Astrocyte of the cerebellum (primary cell): ENCODE data around the gene SLC6A12.

Experiments used
- DNase-seq: peaks from one replicate; pipeline ENCODE4 v3.0.0-alpha.2; 2011; ENCODE audit warnings: low read depth
- H3K4me3 ChIP-seq: 2 replicates; pipeline ENCODE4 v1.5.1; 2011; ENCODE audit warnings: mild to moderate bottlenecking, low read depth, low read length, moderate library complexity
- in situ Hi-C: cut with HindIII; loops from 2 replicates; pipeline ENCODE4 v1.10.0; 2017; ENCODE audit warnings: low sequenced_read_pairs
- TF ChIP-seq, protein P1 (sequence below): IDR thresholded peaks from 2 replicates; pipeline ENCODE4 v1.5.1; 2012; ENCODE audit warnings: low read length, low read depth, moderate library complexity, mild to moderate bottlenecking; ENCODE audit errors: missing control alignments

The SLC6A12 gene

DNA sequence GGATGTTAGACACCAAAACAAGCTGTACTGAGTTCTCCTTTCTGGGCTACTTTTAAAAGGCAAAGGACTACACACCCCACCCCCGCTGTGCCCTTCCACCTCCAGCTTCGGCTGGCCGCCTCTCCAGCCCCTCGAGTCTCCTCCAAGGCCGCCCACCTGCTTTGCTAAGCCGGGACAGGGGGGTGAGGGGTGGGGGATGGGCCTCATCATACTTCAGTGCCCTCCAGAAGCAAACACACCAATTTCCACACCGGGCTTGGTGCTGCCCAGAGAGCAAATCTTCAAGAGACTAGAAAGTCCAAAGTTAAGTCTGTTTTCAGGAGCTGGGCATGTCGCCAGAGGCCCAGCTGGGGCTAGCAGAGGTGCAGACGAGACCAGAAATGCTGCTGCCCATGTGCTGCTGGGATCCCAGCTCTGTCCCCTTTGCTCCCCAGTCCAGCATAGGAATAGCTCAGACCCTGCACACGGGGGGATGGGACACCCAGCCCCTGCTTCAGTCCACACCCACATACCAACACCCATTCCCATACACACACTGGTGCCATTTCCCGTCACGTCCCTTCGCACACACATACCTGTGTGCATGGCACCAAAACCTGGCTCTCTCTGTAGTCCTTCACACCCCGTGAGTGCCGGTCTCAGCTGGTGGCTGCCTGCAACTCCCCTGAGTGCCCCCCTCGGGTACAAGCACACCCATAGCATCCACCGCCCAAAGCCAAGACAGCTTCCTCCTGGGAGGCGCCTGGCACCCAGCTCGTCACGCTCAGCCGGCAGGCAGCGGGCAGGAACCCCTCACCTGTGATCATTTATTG, 1.0 kb downstream of the SLC6A12 start:
- no peak overlapping the region for H3K4me3 ChIP-seq
- DNase-seq, result no peak
- in situ Hi-C loops, result no loop called here
- TF ChIP-seq, protein P1, sequence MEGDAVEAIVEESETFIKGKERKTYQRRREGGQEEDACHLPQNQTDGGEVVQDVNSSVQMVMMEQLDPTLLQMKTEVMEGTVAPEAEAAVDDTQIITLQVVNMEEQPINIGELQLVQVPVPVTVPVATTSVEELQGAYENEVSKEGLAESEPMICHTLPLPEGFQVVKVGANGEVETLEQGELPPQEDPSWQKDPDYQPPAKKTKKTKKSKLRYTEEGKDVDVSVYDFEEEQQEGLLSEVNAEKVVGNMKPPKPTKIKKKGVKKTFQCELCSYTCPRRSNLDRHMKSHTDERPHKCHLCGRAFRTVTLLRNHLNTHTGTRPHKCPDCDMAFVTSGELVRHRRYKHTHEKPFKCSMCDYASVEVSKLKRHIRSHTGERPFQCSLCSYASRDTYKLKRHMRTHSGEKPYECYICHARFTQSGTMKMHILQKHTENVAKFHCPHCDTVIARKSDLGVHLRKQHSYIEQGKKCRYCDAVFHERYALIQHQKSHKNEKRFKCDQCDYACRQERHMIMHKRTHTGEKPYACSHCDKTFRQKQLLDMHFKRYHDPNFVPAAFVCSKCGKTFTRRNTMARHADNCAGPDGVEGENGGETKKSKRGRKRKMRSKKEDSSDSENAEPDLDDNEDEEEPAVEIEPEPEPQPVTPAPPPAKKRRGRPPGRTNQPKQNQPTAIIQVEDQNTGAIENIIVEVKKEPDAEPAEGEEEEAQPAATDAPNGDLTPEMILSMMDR, result no peak

DNA sequence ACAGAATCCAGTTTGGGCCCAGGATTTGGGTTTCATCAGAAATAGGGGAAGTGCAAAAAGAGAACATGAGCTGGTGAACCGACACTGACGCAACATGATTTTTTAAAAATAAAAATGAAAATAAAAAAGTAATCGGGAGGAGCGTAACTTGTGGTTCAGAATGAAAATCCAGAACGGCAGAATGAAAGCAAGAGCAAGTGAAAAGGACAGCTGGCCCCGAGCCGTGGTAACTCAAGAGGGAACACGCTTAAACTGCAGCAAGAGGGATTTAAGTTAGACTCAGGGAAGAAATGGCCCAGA, 1.6 kb downstream of the SLC6A12 start:
- H3K4me3 ChIP-seq, result no peak overlapping the region
- DNase-seq, result no peak
- TF ChIP-seq, protein P1, result no peak
- in situ Hi-C loops, result no loop called here

DNA sequence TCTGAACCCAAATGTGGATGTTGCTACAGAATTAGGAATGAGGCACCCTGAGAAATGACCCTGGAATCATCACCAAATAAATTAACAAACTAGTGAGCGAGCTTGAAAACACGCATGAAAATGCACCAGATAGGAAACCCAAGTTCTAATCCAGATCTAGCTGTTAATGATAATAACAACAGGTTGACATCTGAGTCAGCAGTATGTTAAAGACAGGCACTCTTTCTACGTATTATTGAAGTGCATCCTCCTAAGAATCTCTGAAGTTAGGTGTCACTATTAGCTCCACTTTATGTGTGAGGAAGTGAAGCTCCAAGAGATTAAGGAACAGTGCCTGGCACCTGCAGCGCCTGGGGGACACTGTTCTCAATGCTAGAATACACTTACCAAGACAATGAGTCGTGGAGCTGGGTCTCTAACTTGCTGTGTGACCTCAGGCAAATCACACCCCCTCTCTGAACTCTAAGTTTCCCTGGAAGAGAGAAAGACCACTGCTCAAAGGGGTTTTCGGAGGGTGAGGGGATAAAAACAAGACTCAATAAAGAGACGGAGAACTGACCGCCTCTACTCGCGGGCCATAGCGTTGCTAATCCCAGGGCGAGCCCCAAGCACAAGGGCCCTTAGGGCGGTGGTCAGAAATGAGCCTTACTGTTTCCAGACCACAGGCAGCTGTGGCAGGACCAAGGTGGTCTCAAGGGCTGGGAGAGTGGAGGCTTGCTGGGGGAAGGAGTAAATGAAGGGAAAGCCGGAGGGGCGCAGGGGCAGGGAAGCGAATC, 2.1 kb downstream of the SLC6A12 start:
- DNase-seq, result no peak
- TF ChIP-seq, protein P1, result no peak
- in situ Hi-C loops, result no loop called here
- H3K4me3 ChIP-seq, result no peak overlapping the region

DNA sequence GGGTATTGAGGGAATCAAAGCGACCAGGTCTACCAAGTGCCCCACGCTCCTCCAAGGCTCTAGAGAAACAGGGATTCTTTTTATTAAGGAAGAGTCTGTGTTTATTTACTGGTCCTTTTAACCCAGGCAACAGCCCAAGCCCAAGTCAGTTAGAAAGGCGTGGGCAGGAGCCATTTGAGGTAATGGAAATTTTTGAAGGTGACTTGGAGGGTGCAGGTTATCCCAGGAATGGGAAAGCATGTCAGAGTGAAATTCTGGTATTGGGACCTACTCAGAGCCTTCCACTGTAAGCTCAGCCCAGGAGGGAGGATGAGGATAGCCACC, 2.9 kb downstream of the SLC6A12 start:
- in situ Hi-C loops, result no loop called here
- no peak overlapping the region for H3K4me3 ChIP-seq
- TF ChIP-seq, protein P1, result no peak
- no peak for DNase-seq

DNA sequence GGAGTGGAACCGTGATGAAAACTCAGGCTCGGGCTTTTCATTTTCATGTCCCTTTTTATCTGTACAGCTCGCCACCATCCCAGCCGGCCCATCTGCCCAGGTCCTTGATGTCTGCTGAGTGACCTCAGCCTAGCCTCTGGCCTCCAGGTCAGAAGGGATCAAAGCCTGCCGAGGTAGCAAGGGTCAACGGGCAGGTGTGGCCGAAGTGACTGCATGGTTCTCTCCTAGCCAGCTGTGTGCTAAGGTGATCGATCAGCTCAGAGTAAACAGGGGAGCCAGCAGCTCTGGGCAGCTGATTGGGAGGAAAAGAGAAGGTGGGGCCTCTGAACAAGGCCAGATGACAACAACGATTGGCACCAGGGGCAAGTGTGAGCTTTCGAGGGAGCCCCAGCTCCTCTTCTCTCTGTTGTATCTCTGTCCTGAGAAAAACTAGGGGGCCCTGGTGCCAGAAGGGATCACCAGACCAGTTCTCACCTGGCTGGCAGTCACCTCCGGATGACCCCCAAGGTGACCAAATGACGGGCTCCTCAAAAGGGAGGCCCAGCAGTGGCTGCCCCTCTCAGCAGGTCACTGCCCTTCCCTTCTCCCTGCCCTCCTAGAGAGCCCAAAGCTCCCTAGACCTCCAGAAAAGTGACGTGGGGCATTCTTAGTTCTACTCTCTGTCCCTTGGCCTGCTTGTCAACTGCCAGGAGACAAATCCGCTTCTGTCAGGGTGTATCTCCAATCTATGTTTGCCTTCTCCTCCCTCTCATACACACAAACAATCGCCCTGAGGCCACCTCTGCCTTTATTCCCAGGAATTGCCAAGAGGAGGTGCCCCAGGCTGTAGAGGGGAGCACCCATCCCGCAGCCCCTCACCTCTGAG, 3.4 kb downstream of the SLC6A12 start:
- in situ Hi-C loops, result no loop called here
- no peak for DNase-seq
- H3K4me3 ChIP-seq, result no peak overlapping the region
- TF ChIP-seq, protein P1, result no peak

DNA sequence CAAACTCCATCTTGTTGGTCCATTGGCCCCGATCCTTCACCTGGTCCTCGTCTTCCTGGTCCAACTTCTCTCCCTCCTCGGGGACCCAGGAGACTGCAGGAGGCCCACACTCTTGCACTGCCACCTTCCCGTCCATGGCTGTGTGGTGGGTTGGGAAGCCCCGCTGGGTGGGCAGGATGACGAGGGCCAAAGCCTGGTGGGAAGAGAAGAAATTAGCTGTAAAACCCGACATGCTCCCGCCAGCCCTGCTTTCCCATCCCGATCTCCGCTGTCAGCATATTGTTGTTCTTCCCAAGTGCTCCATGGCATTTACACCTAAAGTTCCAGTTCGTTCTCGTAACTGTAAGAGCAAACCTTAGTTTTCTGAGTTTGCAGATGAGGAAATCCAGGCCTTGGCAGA, 4.1 kb downstream of the SLC6A12 start:
- H3K4me3 ChIP-seq, result no peak overlapping the region
- no peak for DNase-seq
- in situ Hi-C loops, result no loop called here
- TF ChIP-seq, protein P1, result no peak
